HG03575 (cell line): ENCODE data around the gene GLYATL3.

Experiments
- ATAC-seq: cut with Tn5 transposase; IDR thresholded peaks from one replicate; pipeline ENCODE4 v1.9.1; 2021; ENCODE audit not compliant: unreplicated experiment, insufficient number of reproducible peaks, low FRiP score; ENCODE audit errors: extremely low read depth

Gene GLYATL3

GRCh38 chr6:49509342-49509741 lies 9.6 kb downstream of the GLYATL3 start:
- no peak for ATAC-seq

GRCh38 chr6:49513153-49513989 lies 13.6 kb downstream of the GLYATL3 start:
- ATAC-seq: no peak

- ATAC-seq: no peak
These were observed 15.1 kb downstream of the GLYATL3 start for GRCh38 chr6:49514571-49515484.

- ATAC-seq: no peak
These were observed 15.9 kb downstream of the GLYATL3 start for GRCh38 chr6:49515485-49516146.

GRCh38 chr6:49516147-49516505 lies 16.4 kb downstream of the GLYATL3 start:
- no peak for ATAC-seq

GRCh38 chr6:49517919-49518318 lies 18.2 kb downstream of the GLYATL3 start:
- ATAC-seq: no peak

GRCh38 chr6:49519660-49520059 lies 19.9 kb downstream of the GLYATL3 start:
- ATAC-seq: peak; percentile 88

- no peak for ATAC-seq
These were observed 23.2 kb downstream of the GLYATL3 start for GRCh38 chr6:49522710-49523593.

- no peak for ATAC-seq
These were observed 24.2 kb downstream of the GLYATL3 start for GRCh38 chr6:49523901-49524300.

GRCh38 chr6:49524541-49524940 lies 24.8 kb downstream of the GLYATL3 start:
- no peak for ATAC-seq

- ATAC-seq: no peak
These were observed 26.9 kb downstream of the GLYATL3 start for GRCh38 chr6:49526598-49526997.

GRCh38 chr6:49527320-49527719 lies 27.6 kb downstream of the GLYATL3 start:
- no peak for ATAC-seq

- no peak for ATAC-seq
These were observed 28.8 kb downstream of the GLYATL3 start for GRCh38 chr6:49528571-49528970.

- ATAC-seq: no peak
These were observed 30.5 kb downstream of the GLYATL3 start for GRCh38 chr6:49530141-49530776.

GRCh38 chr6:49531774-49532569 lies 32.2 kb downstream of the GLYATL3 start:
- peak; percentile 89 for ATAC-seq

GRCh38 chr6:49535795-49536194 lies 36.1 kb downstream of the GLYATL3 start:
- no peak for ATAC-seq

- no peak for ATAC-seq
These were observed 39.4 kb downstream of the GLYATL3 start for GRCh38 chr6:49539102-49539501.
